T-helper 1 cell (primary cell): ENCODE results near the gene CLGN.
"Not testable (repeated sequence)": the region's sequence is repeated elsewhere in the genome, so short reads cannot be mapped to it uniquely, and the experiment has no call there.

Experiments
- DNase-seq, 5 donors: peaks; one replicate each; pipeline ENCODE4 v3.0.0-alpha.2; 2012 to 2020
- total RNA-seq, 4 donors: gene quantifications; one replicate each; lab custom pipeline; 2026; lab: John Stamatoyannopoulos, UW

The CLGN gene
- 0 reads per million in 4 donors for total RNA-seq

- DNase-seq: peak in 4 of 5 donors; percentile 3 to 30 (median 9)
Measured at GRCh38 chr4:140427106-140427918, at the start of gene CLGN. CLGN (minus strand) TSS chr4:140427648; CDS start chr4:140413078, 14,570 bp downstream.

- DNase-seq: no peak
Measured at GRCh38 chr4:140472156-140472555, 44.7 kb upstream of the CLGN start.

GRCh38 chr4:140469791-140470733 is 42.6 kb upstream of the CLGN start:
- no peak for DNase-seq

GRCh38 chr4:140466146-140466545 is 38.7 kb upstream of the CLGN start:
- no peak for DNase-seq

- DNase-seq: no peak
Measured at GRCh38 chr4:140463614-140464013, 36.2 kb upstream of the CLGN start.

GRCh38 chr4:140463182-140463581 is 35.7 kb upstream of the CLGN start:
- DNase-seq: no peak

- DNase-seq: no peak
Measured at GRCh38 chr4:140450352-140450751, 22.9 kb upstream of the CLGN start.

GRCh38 chr4:140448830-140449229 is 21.4 kb upstream of the CLGN start:
- no peak for DNase-seq

GRCh38 chr4:140448162-140448561 is 20.7 kb upstream of the CLGN start:
- no peak for DNase-seq

- DNase-seq: not testable (repeated sequence)
Measured at GRCh38 chr4:140444347-140444746, 16.9 kb upstream of the CLGN start.

GRCh38 chr4:140439644-140440142 is 12.2 kb upstream of the CLGN start:
- DNase-seq: no peak

- DNase-seq: no peak
Measured at GRCh38 chr4:140427919-140428471, 547 bp upstream of the CLGN start.

- DNase-seq: no peak
Measured at GRCh38 chr4:140426610-140427105, 790 bp downstream of the CLGN start.

- DNase-seq: no peak
Measured at GRCh38 chr4:140423106-140423505, 4.3 kb downstream of the CLGN start.

GRCh38 chr4:140413130-140413969 is 14.1 kb downstream of the CLGN start:
- DNase-seq: not testable (repeated sequence)

GRCh38 chr4:140408974-140409373 is 18.5 kb downstream of the CLGN start:
- DNase-seq: no peak

GRCh38 chr4:140406292-140406691 is 21.2 kb downstream of the CLGN start:
- DNase-seq: no peak

- DNase-seq: no peak
Measured at GRCh38 chr4:140400111-140400510, 27.3 kb downstream of the CLGN start.

GRCh38 chr4:140395668-140396067 is 31.8 kb downstream of the CLGN start:
- DNase-seq: no peak

- no peak for DNase-seq
Measured at GRCh38 chr4:140388015-140388414, 39.4 kb downstream of the CLGN start.

- DNase-seq: no peak
Measured at GRCh38 chr4:140382732-140383131, 44.7 kb downstream of the CLGN start.

- no peak for DNase-seq
Measured at GRCh38 chr4:140374130-140374477, 53.3 kb downstream of the CLGN start.
